Neutrophil (primary cell): ENCODE results near the gene ACO1.

Experiments used
- H3K27ac ChIP-seq: fragments of 200-600 bp; sonication (generic); 2 replicates; pipeline ENCODE4 v1.5.1; 2016; ENCODE audit warnings: mild to moderate bottlenecking, moderate library complexity
- H3K27me3 ChIP-seq: fragments of 200-600 bp; sonication (generic); 2 replicates; pipeline ENCODE4 v1.6.0; 2016; ENCODE audit warnings: mild to moderate bottlenecking
- H3K36me3 ChIP-seq: fragments of 200-600 bp; sonication (generic); 2 replicates; pipeline ENCODE4 v1.5.1; 2017
- H3K4me1 ChIP-seq, 2 experiments: fragments of 200-600 bp in 1 of 2; sonication (generic) in 1 of 2; 1 replicate in 1 of 2; 2 replicates in 1 of 2; pipeline versions ENCODE4 v1.5.1 to v1.6.1; 2013 to 2016; ENCODE audit warnings: low read depth in 1 of 2, low read length in 1 of 2, mild to moderate bottlenecking in 1 of 2, moderate library complexity in 1 of 2; ENCODE audit not compliant: control insufficient read depth in 1 of 2, insufficient read depth in 1 of 2
- H3K4me3 ChIP-seq, 2 experiments: fragments of 200-600 bp in 1 of 2; sonication (generic) in 1 of 2; 1 replicate in 1 of 2; 2 replicates in 1 of 2; pipeline ENCODE4 v1.5.1; 2013 to 2016; ENCODE audit warnings: low read depth in 1 of 2, low read length in 1 of 2, mild to moderate bottlenecking in 1 of 2, moderate library complexity in 1 of 2
- H3K9me3 ChIP-seq: fragments of 200-600 bp; sonication (generic); 2 replicates; pipeline ENCODE4 v1.5.1; 2016
- CTCF ChIP-seq: fragments of 200-600 bp; sonication (generic); IDR thresholded peaks from 2 replicates; pipeline ENCODE4 v1.5.1; 2016; ENCODE audit warnings: antibody characterized with exemption

ACO1 gene

GRCh38 chr9:32393911-32394310 is 9.5 kb downstream of the ACO1 start:
- Histone ChIP-seq H3K9me3 (no peaks in the 10 kb centered on the region), H3K4me3 (no peak overlapping the region), H3K27me3 (no peaks in the 10 kb centered on the region), H3K27ac (no peak overlapping the region), H3K4me1 (no peaks in the 10 kb centered on the region), H3K36me3 (no peaks in the 10 kb centered on the region)
- no peak for TF ChIP-seq CTCF

- no peaks in the 10 kb centered on the region for H3K27me3 ChIP-seq
- no peak overlapping the region for H3K4me3 ChIP-seq
- H3K36me3 ChIP-seq, result no peaks in the 10 kb centered on the region
- H3K9me3 ChIP-seq, result no peaks in the 10 kb centered on the region
- no peaks in the 10 kb centered on the region for H3K4me1 ChIP-seq
- TF ChIP-seq CTCF, result no peak
- H3K27ac ChIP-seq, result no peak overlapping the region
Measured at GRCh38 chr9:32394381-32395049, 10.1 kb downstream of the ACO1 start.

- Histone ChIP-seq H3K4me1 (no peaks in the 10 kb centered on the region), H3K27ac (no peak overlapping the region), H3K27me3 (no peaks in the 10 kb centered on the region), H3K36me3 (no peaks in the 10 kb centered on the region), H3K9me3 (no peaks in the 10 kb centered on the region), H3K4me3 (no peak overlapping the region)
- TF ChIP-seq CTCF, result no peak
Measured at GRCh38 chr9:32395510-32396216, 11.2 kb downstream of the ACO1 start.

DNA sequence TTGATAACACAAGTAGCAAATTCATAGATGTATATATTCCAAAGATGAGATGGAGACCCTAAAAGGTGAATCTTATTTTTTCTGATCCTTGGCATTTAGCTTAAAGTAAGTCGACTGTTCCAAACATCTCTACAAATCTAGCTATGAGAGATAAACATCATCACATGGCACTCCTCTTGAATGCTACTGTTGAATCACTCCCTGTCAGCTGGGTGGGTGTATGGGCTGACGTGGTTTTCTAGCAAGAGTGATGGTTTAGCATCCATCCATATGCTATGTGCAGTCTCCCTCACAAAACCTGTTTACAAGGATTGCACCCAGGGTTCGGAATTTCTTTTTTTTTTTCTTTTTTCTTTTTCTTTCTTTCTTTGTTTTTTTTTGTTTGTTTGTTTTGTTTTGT is 13.8 kb downstream of the ACO1 start:
- no peaks in the 10 kb centered on the region for H3K27me3 ChIP-seq
- no peaks in the 10 kb centered on the region for H3K36me3 ChIP-seq
- no peaks in the 10 kb centered on the region for H3K4me1 ChIP-seq
- TF ChIP-seq CTCF, result no peak
- no peak overlapping the region for H3K27ac ChIP-seq
- H3K9me3 ChIP-seq, result no peaks in the 10 kb centered on the region
- H3K4me3 ChIP-seq, result no peak overlapping the region

DNA sequence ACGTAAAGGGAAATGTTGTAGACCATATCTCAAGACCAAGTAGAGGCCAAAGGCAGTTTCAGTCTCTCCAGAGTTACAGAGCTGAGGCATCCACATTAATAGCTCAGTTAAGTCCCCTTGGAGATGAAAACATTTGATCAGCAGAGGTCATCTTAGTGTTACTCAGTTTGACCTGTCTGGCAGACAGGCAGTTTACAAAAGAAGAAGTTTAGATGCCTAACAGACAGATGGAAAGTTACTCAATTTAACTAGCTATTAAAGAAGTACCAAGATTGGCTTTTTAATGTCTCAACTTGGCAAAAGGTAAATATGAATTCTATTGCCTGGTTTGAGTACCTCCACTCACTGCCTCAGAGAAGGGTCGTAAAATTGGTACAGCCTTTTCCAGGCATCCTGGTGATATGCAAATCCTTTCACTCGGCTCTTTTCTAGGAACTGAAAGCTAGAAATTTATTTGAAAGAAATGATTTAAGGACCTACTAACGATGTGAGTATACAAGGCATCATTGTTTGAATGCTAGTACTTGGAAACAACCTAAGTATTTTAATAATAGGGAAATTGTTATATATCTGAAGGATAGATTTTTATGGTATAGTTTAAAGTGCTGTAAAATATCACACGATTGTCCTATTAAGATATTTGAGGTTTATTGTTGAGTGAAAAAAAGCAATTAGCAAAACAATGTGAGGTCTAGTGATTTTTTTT is 14.8 kb downstream of the ACO1 start:
- Histone ChIP-seq H3K4me3 (no peak overlapping the region), H3K4me1 (no peaks in the 10 kb centered on the region), H3K27ac (no peak overlapping the region), H3K27me3 (no peaks in the 10 kb centered on the region), H3K9me3 (no peaks in the 10 kb centered on the region), H3K36me3 (no peaks in the 10 kb centered on the region)
- TF ChIP-seq CTCF, result no peak
